Measurements from ENCODE around the gene ARHGAP32. TPM values are rescaled to one million over a fixed set of nuclear protein-coding genes. Genes with fewer than 3 reads are reported as not detected.

Gene ARHGAP32
- total RNA-seq, 1 donor from 2014 or later, result 41.4 TPM

DNA sequence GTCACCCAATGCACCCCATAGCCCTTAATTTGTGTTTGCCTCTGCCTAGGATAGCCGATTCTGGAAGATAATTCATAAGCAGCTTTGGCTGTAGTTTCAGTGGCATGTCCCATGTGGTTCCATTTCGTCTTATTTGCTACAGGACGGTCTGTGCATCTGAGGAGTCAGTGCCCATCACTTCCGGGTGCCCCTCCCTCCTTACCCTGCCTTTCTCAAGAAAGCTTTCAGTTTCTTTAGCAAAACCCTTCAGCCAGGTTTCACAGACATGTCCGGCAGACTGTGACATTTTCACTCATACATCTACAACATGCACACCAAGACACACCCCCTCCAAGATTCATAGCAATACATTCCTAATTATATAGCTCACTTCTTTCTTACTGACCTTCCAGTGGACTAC is 263.7 kb downstream of the ARHGAP32 start:
- peaks cover 2% of the 10 kb centered on the region for H3K27me3 Mint-ChIP-seq (ENCODE audit: low read depth)
- H3K9me3 Mint-ChIP-seq, result no peaks in the 10 kb centered on the region
- no peak overlapping the region for H3K4me3 Mint-ChIP-seq
- DNase-seq (ENCODE audit: low spot score in 2 of 2, unreplicated experiment in 2 of 2), result no peak
- TF ChIP-seq, protein P1, sequence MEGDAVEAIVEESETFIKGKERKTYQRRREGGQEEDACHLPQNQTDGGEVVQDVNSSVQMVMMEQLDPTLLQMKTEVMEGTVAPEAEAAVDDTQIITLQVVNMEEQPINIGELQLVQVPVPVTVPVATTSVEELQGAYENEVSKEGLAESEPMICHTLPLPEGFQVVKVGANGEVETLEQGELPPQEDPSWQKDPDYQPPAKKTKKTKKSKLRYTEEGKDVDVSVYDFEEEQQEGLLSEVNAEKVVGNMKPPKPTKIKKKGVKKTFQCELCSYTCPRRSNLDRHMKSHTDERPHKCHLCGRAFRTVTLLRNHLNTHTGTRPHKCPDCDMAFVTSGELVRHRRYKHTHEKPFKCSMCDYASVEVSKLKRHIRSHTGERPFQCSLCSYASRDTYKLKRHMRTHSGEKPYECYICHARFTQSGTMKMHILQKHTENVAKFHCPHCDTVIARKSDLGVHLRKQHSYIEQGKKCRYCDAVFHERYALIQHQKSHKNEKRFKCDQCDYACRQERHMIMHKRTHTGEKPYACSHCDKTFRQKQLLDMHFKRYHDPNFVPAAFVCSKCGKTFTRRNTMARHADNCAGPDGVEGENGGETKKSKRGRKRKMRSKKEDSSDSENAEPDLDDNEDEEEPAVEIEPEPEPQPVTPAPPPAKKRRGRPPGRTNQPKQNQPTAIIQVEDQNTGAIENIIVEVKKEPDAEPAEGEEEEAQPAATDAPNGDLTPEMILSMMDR (IDR thresholded peaks at IDR 0.05; ENCODE audit: unreplicated experiment), result no peak
- no peaks in the 10 kb centered on the region for H3K36me3 Mint-ChIP-seq
- peaks cover 29% of the 10 kb centered on the region for H3K4me1 Mint-ChIP-seq
- no peak overlapping the region for H3K27ac Mint-ChIP-seq

DNA sequence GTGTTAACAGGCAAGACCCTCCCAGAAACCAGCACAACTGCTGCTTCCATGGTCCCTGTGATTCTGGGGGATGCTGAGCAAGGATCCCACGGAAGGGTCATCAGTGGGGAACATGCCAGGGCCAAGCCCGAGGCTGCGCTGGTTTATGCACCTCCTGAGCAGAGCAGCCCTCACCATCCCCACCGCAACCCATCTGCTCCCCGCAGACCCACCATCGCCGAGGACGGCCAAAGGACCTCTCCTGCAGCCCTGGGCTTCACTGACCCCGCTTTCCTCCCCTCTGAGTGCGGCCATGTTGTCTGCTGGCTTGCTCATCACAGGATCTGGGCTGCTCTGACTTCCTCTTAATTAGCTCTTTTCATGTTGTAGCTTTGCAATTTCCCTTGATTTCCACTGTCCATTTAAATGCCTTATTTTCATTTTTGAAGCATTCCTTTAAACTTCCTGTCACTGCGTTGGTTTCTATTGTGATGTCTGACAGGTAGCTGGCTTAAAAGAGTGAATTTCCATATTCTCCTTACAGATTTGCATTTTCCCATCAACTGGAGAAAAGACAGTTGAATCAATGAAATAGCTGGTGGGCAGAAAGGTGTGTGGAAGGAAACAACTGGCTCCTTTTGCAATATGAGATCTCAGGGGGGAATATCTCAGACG is 264.3 kb downstream of the ARHGAP32 start:
- Mint-ChIP-seq H3K36me3 (no peaks in the 10 kb centered on the region), H3K9me3 (no peaks in the 10 kb centered on the region), H3K4me1 (peaks cover 29% of the 10 kb centered on the region), H3K27ac (no peak overlapping the region), H3K27me3 (ENCODE audit: low read depth) (peaks cover 2% of the 10 kb centered on the region), H3K4me3 (no peak overlapping the region)
- no peak for DNase-seq (ENCODE audit: low spot score in 2 of 2, unreplicated experiment in 2 of 2)
- TF ChIP-seq, protein P1 (IDR thresholded peaks at IDR 0.05; ENCODE audit: unreplicated experiment), result no peak

DNA sequence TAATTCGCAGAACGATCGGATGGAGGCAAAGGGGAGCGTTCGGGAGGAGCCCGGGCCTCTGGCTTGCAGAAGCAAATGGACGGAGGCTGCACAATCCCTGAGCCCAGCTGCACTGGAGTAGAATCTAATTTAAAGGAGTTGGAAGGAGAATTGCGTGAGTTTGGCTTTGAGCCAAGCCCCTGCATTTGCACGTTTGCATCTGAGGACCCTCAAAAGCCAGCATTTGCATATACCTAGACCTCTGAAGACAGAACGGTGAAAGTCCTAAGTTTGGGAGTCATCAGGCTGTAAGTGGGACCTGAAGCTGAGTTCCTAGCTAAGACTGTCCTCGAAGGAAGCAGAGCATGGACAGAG is 265.0 kb downstream of the ARHGAP32 start:
- Mint-ChIP-seq H3K27me3 (ENCODE audit: low read depth) (peaks cover 2% of the 10 kb centered on the region), H3K27ac (no peak overlapping the region), H3K4me1 (peaks cover 29% of the 10 kb centered on the region), H3K4me3 (no peak overlapping the region), H3K36me3 (no peaks in the 10 kb centered on the region), H3K9me3 (no peaks in the 10 kb centered on the region)
- TF ChIP-seq, protein P1 (IDR thresholded peaks at IDR 0.05; ENCODE audit: unreplicated experiment), result no peak
- no peak for DNase-seq (ENCODE audit: low spot score in 2 of 2, unreplicated experiment in 2 of 2)

DNA sequence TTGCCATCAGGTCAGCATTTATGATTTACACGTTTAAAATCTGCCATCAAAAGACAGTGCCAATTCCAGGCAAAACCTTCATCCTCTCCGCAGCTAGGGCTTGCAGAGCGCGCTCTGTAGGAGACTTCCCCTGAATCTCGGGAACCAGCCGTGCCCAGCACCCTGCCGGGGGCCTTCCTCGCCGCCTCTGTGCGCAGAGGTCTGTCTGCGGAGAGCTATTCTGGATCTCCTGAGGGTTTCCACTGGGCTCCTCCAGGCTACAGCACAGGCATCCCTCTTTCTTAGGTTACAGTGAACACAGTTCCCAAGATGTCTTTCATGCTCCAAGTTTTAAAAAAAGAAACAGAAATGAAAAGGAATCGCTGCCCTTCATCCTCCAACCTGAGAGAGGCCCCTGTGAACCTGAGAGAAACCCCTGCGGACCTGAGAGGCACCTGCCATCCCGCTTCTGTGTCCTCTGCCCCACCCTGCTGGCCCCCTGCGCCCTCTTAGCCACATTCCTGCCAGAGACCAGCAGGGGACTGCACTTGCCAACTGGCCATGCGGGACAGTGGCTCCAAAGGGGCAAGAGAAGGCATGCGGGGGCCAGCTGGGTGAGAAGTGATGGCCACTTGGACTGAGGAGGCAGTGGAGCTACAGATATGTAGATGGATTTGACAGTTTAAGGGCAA is 265.6 kb downstream of the ARHGAP32 start:
- no peak for DNase-seq (ENCODE audit: low spot score in 2 of 2, unreplicated experiment in 2 of 2)
- Mint-ChIP-seq H3K27ac (no peak overlapping the region), H3K4me1 (peaks cover 25% of the 10 kb centered on the region), H3K4me3 (no peak overlapping the region), H3K27me3 (ENCODE audit: low read depth) (peaks cover 2% of the 10 kb centered on the region), H3K36me3 (no peaks in the 10 kb centered on the region), H3K9me3 (no peaks in the 10 kb centered on the region)
- TF ChIP-seq, protein P1 (IDR thresholded peaks at IDR 0.05; ENCODE audit: unreplicated experiment), result no peak

DNA sequence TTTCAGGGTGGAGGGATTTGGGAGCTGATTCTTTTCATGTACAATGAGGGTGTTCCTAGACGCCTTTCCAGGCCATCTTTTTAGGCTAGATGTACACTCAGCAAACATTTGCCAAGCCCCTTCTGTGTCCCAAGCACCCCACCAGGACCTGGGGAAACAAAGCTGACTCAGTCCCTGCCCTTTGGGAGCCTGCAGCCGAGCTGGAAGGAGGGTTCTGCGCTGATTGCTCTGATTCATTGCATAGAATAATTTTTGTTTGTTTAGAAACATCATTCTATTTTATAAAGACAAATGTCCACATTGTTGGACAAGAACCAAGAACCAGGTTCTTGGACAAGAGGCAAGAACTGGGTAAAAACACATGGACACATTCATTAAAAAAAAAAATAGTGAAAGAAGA is 266.1 kb downstream of the ARHGAP32 start:
- Mint-ChIP-seq H3K27me3 (ENCODE audit: low read depth) (peaks cover 2% of the 10 kb centered on the region), H3K4me3 (no peak overlapping the region), H3K4me1 (peaks cover 24% of the 10 kb centered on the region), H3K27ac (no peak overlapping the region), H3K9me3 (no peaks in the 10 kb centered on the region), H3K36me3 (no peaks in the 10 kb centered on the region)
- no peak for DNase-seq (ENCODE audit: low spot score in 2 of 2, unreplicated experiment in 2 of 2)
- TF ChIP-seq, protein P1 (IDR thresholded peaks at IDR 0.05; ENCODE audit: unreplicated experiment), result no peak

Data from mesothelial cell of epicardium (in vitro differentiated cells).